Measurements from ENCODE around the gene ERC2. TPM values are rescaled to one million over a fixed set of nuclear protein-coding genes. Genes with fewer than 3 reads are reported as not detected.

The ERC2 gene
- total RNA-seq, 1 donor from 2014 or later: 0.35 TPM

DNA sequence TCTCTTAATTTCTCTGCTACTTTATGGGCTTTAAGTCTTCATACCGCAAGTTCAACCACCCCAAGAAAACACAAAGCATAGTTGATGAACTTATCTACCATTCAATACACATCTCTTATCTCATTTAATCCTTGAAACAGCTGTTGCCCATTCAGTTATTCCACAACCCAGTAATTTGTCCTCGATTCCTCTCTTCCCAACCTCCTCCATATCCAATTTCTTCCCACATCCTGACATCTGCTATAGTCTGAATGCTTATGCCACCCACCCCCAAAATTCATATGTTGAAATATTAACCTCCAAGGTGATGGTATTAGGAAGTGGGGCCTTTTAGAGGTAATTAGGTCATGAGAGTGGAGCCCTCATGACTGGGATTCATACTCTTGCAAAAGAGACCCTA is 345.4 kb downstream of the ERC2 start:
- Mint-ChIP-seq H3K36me3 (ENCODE audit: unreplicated experiment) (no peaks in the 10 kb centered on the region), H3K4me3 (ENCODE audit: unreplicated experiment) (no peak overlapping the region), H3K27me3 (ENCODE audit: unreplicated experiment) (no peaks in the 10 kb centered on the region), H3K9me3 (ENCODE audit: unreplicated experiment) (no peaks in the 10 kb centered on the region), H3K27ac (ENCODE audit: unreplicated experiment) (no peak overlapping the region), H3K4me1 (ENCODE audit: unreplicated experiment) (peaks cover 50% of the 10 kb centered on the region)
- DNase-seq (ENCODE audit: extremely low spot score, unreplicated experiment): no peak
- TF ChIP-seq, protein P1, sequence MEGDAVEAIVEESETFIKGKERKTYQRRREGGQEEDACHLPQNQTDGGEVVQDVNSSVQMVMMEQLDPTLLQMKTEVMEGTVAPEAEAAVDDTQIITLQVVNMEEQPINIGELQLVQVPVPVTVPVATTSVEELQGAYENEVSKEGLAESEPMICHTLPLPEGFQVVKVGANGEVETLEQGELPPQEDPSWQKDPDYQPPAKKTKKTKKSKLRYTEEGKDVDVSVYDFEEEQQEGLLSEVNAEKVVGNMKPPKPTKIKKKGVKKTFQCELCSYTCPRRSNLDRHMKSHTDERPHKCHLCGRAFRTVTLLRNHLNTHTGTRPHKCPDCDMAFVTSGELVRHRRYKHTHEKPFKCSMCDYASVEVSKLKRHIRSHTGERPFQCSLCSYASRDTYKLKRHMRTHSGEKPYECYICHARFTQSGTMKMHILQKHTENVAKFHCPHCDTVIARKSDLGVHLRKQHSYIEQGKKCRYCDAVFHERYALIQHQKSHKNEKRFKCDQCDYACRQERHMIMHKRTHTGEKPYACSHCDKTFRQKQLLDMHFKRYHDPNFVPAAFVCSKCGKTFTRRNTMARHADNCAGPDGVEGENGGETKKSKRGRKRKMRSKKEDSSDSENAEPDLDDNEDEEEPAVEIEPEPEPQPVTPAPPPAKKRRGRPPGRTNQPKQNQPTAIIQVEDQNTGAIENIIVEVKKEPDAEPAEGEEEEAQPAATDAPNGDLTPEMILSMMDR (IDR thresholded peaks at IDR 0.05): no peak

DNA sequence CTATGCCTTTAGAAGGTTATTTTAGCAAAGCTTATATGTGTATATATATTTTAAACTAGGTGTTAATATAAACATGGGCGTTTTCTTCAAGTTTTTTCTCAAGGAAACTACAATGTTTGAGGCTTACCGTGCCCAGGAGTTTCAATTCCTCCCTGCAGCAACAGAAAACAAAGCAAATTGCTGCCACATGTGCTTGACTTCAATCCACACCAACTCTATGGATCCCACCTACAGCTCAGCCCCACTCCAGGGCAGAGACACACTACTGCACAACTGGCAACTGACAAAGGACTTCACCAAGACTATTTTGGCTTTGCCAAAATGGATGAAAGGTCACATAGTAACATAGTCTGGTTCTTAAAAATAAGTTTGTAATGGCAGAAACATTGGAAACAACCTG is 346.6 kb downstream of the ERC2 start:
- DNase-seq (ENCODE audit: extremely low spot score, unreplicated experiment): no peak
- Mint-ChIP-seq H3K36me3 (ENCODE audit: unreplicated experiment) (no peaks in the 10 kb centered on the region), H3K4me1 (ENCODE audit: unreplicated experiment) (peaks cover 50% of the 10 kb centered on the region), H3K4me3 (ENCODE audit: unreplicated experiment) (no peak overlapping the region), H3K27ac (ENCODE audit: unreplicated experiment) (peak overlapping the region; percentile 47), H3K27me3 (ENCODE audit: unreplicated experiment) (no peaks in the 10 kb centered on the region), H3K9me3 (ENCODE audit: unreplicated experiment) (no peaks in the 10 kb centered on the region)
- TF ChIP-seq, protein P1 (IDR thresholded peaks at IDR 0.05): no peak

DNA sequence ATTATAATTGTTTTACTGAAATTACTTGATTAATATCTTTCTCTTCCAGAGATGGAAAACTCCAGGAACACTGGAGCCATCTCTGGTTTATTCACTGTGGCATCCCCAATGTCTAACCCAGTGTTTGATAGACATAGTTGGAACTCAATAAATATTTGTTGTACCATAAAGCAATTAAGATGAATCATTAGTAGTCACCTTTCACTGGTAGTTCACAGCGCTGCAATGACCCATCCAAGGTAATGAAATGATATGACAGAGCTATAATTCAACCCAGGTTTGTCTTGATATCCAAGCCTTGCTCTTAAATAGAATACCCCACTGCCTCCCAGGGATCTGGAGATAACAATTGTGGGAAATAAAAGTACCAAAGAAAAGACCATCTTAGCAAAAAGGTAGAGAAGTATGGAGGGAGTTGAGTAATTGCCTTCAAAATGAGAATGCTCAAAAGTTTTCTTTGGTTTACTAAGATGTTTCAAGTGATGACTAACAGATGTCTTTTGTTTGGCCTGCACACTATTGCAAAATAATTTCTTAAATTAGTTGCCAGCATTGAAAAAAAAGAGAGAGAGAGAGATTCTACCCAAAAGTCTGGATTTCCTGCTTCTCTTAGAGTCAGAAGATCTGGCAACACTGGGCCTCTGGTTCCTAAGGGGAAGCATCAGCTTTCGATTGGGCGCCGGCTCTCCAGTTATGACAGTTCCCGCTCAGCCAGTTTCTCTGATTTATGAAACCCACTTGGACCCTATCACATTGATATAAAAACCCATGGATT is 348.5 kb downstream of the ERC2 start:
- peaks cover 5% of the 10 kb centered on the region for H3K36me3 Mint-ChIP-seq (ENCODE audit: unreplicated experiment)
- no peak for DNase-seq (ENCODE audit: extremely low spot score, unreplicated experiment)
- no peaks in the 10 kb centered on the region for H3K27me3 Mint-ChIP-seq (ENCODE audit: unreplicated experiment)
- peak overlapping the region; percentile 43 for H3K27ac Mint-ChIP-seq (ENCODE audit: unreplicated experiment)
- H3K9me3 Mint-ChIP-seq (ENCODE audit: unreplicated experiment): peaks cover 5% of the 10 kb centered on the region
- peaks cover 38% of the 10 kb centered on the region for H3K4me1 Mint-ChIP-seq (ENCODE audit: unreplicated experiment)
- no peak overlapping the region for H3K4me3 Mint-ChIP-seq (ENCODE audit: unreplicated experiment)
- TF ChIP-seq, protein P1 (IDR thresholded peaks at IDR 0.05): no peak

DNA sequence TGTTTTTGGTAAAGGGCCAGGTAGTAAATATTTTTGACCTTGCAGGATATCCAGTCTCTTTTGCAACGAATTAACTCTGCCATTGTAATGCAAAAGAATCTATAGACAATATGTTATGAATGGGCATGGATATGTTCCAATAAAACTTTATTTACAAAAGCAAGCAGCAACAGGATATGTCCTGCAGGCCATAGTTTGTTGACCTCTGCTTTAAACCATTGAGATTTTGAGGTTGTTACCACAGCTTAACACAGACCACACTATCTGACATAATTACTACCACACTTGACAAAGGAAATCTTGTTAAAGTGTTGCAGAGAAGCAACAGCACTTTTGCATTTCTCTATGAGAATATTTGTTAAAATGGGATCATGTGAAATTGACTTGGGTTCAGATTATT is 349.3 kb downstream of the ERC2 start:
- H3K4me3 Mint-ChIP-seq (ENCODE audit: unreplicated experiment): no peak overlapping the region
- H3K4me1 Mint-ChIP-seq (ENCODE audit: unreplicated experiment): peaks cover 30% of the 10 kb centered on the region
- peaks cover 11% of the 10 kb centered on the region for H3K9me3 Mint-ChIP-seq (ENCODE audit: unreplicated experiment)
- no peak overlapping the region for H3K27ac Mint-ChIP-seq (ENCODE audit: unreplicated experiment)
- DNase-seq (ENCODE audit: extremely low spot score, unreplicated experiment): no peak
- peaks cover 5% of the 10 kb centered on the region for H3K36me3 Mint-ChIP-seq (ENCODE audit: unreplicated experiment)
- H3K27me3 Mint-ChIP-seq (ENCODE audit: unreplicated experiment): no peaks in the 10 kb centered on the region
- TF ChIP-seq, protein P1 (IDR thresholded peaks at IDR 0.05): no peak

DNA sequence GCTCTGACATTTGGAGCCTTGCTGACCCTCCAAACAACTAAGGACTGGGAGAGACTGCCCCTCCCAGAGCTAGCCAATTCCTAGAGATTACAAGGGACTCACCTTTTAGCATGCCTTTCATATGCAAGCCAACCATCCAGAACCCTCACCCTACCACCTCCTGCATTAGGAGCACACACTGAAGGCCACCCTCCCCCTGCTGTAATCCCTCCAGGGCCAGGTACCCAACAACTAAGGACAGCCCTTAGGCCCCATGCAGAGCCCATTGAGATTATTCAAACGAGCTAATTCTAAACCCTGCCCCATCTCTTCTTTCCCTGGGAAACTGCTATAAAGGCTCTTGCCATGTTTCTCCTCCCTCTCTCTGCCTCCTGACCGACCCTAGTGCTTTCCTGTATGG is 352.6 kb downstream of the ERC2 start:
- H3K9me3 Mint-ChIP-seq (ENCODE audit: unreplicated experiment): peaks cover 11% of the 10 kb centered on the region
- peaks cover 5% of the 10 kb centered on the region for H3K36me3 Mint-ChIP-seq (ENCODE audit: unreplicated experiment)
- no peaks in the 10 kb centered on the region for H3K27me3 Mint-ChIP-seq (ENCODE audit: unreplicated experiment)
- H3K4me3 Mint-ChIP-seq (ENCODE audit: unreplicated experiment): no peak overlapping the region
- H3K4me1 Mint-ChIP-seq (ENCODE audit: unreplicated experiment): peaks cover 44% of the 10 kb centered on the region
- no peak overlapping the region for H3K27ac Mint-ChIP-seq (ENCODE audit: unreplicated experiment)
- no peak for DNase-seq (ENCODE audit: extremely low spot score, unreplicated experiment)
- TF ChIP-seq, protein P1 (IDR thresholded peaks at IDR 0.05): no peak
